Pancreas (tissue), 10 donors: ENCODE measurements around the gene YIPF6. TPM values are rescaled to one million over a fixed set of nuclear protein-coding genes. Genes with fewer than 3 reads are reported as not detected.
"Not testable (repeated sequence)": the region's sequence is repeated elsewhere in the genome, so short reads cannot be mapped to it uniquely, and the experiment has no call there.

Experiments
- ATAC-seq, 4 donors: fragments of 200-7000 bp; cut with Tn5 transposase; one replicate each; pipeline versions ENCODE4 v1.8.0 to v1.9.1; 2020; ENCODE audit warnings: mild to moderate bottlenecking in 4 of 4, moderate library complexity in 4 of 4
- DNase-seq, 6 donors: peaks; one replicate each; pipeline ENCODE4 v3.0.0-alpha.2; 2020
- FAIRE-seq: peaks from 2 replicates; lab custom pipeline; 2012; peaks lifted over from hg19 to GRCh38; lab: Jason Lieb, UNC
- H3K27ac ChIP-seq, 4 donors: fragments of 200-600 bp; sonication (generic); 1 replicate in 3 of 4; 2 replicates in 1 of 4; pipeline versions ENCODE4 v1.5.0 to v1.8.0; 2020
- H3K27me3 ChIP-seq, 4 donors: fragments of 200-600 bp; one replicate each; pipeline ENCODE4 v1.8.0; 2021
- H3K36me3 ChIP-seq, 3 donors: fragments of 200-600 bp; sonication (generic) in 1 of 3; one replicate each; pipeline versions ENCODE4 v1.5.0 to v1.8.0; 2020 to 2021
- H3K4me1 ChIP-seq, 3 donors: fragments of 200-600 bp; one replicate each; pipeline ENCODE4 v1.8.0; 2021
- H3K4me3 ChIP-seq, 4 donors: fragments of 200-600 bp; sonication (generic) in 2 of 4; one replicate each; pipeline versions ENCODE4 v1.5.0 to v1.8.0; 2020 to 2021
- H3K9me3 ChIP-seq, 4 donors: fragments of 200-600 bp; one replicate each; pipeline ENCODE4 v1.8.0; 2021
- CTCF ChIP-seq, 4 donors: fragments of 200-600 bp; sonication (generic) in 3 of 4; IDR thresholded peaks; one replicate each; pipeline versions ENCODE4 v1.5.0 to v1.8.0; 2021; ENCODE audit warnings: antibody characterized with exemption in 4 of 4
- WGBS, 2 donors: extraction: QIAGEN DNeasy Blood & Tissue Kit; methylation state at CpG; one replicate each; pipeline ENCODE4 v1.1.7; 2013; 5-methylcytosine and 5-hydroxymethylcytosine counted together
- intact Hi-C, 3 donors: fragments of 100-400 bp; cut with DNase I; formaldehyde crosslinking; loops; one replicate each; pipeline versions ENCODE4 v1.11.1 to v1.14.2; 2022
- polyA plus RNA-seq, 2 donors: library from polyadenylated mRNA; stranded (reverse); fragments of 200-250 nt; gene quantifications; one replicate each; pipeline ENCODE4 v1.2.3, GENCODE V29; 2013
- total RNA-seq, 6 donors: library from RNA; stranded (reverse); fragmentation: NEBNext Ultra II Directional in 4 of 6; extraction: Animal tissue kit (Norgen Biotek cat#: 25700) in 4 of 6; gene quantifications; one replicate each; pipeline versions ENCODE4 v1.2.1 to v1.2.4, GENCODE V29; 2021 to 2023
- donor health status: healthy with polysubstance abuse.
- donor health status: DM: no; HTN: no; CAD: no; lungs with moderate emphysema.
- donor health status: DM: no; HTN: no; CAD: no.
- donor health status: control.
- donor health status: control.
- donor health status: Bipolar disorder and iron deficiency.
- donor health status: DM: yes; HTN: yes; CAD: no.
- donor health status: DM: no; HTN: no; CAD: no.
- donor health status: DM: no; HTN: no; CAD: no.
- donor health status: DM: yes; HTN: yes; CAD: no.

YIPF6 gene
- total and polyA plus RNA-seq, 8 donors, result 4.6 to 27.5 (median 18.6) TPM

GRCh38 chrX:68464796-68465195 lies 34.1 kb upstream of the YIPF6 start:
- Histone ChIP-seq H3K27me3 (no peaks in the 10 kb centered on the region), H3K27ac (no peak overlapping the region), H3K4me1 (no peaks in the 10 kb centered on the region), H3K36me3 (no peaks in the 10 kb centered on the region), H3K4me3 (no peak overlapping the region), H3K9me3 (no peaks in the 10 kb centered on the region)
- TF ChIP-seq CTCF (IDR thresholded peaks at IDR 0.05), result no peak
- 70 to 73% methylated on average over 4 of the region's 4 CpGs for WGBS, 2 donors
- FAIRE-seq (no peak), ATAC-seq (no peak), DNase-seq (no peak)
- intact Hi-C loops, result loop anchor here in 1 of 3 donors (10.0 kb wide), 1 partner anchor 260 kb away; no protein-coding TSS in a partner anchor

GRCh38 chrX:68480969-68481368 lies 17.9 kb upstream of the YIPF6 start:
- Histone ChIP-seq H3K36me3 (no peaks in the 10 kb centered on the region), H3K27me3 (peaks cover 0 to 21% (median 0%) of the 10 kb centered on the region in 4 donors), H3K4me1 (no peaks in the 10 kb centered on the region), H3K9me3 (no peaks in the 10 kb centered on the region), H3K4me3 (no peak overlapping the region), H3K27ac (no peak overlapping the region)
- DNase-seq (no peak), ATAC-seq (no peak), FAIRE-seq (no peak)
- 77 to 94% methylated on average over 1 of the region's 1 CpG for whole genome bisulfite sequencing, 2 donors
- intact Hi-C loops, result no loop called here
- TF ChIP-seq CTCF (IDR thresholded peaks at IDR 0.05), result no peak

- 93 to 96% methylated on average over 2 to 3 of the region's 3 CpGs for WGBS, 2 donors
- DNase-seq, H3K27ac ChIP-seq, H3K27me3 ChIP-seq, H3K4me3 ChIP-seq, H3K9me3 ChIP-seq, H3K4me1 ChIP-seq, ATAC-seq, H3K36me3 ChIP-seq, intact Hi-C loops, FAIRE-seq: not testable (repeated sequence)
Observed at GRCh38 chrX:68486198-68486597, 12.7 kb upstream of the YIPF6 start.

GRCh38 chrX:68487254-68487653 lies 11.6 kb upstream of the YIPF6 start:
- H3K27me3 ChIP-seq, result peaks cover 0 to 4% (median under 1%) of the 10 kb centered on the region in 4 donors
- H3K4me3 ChIP-seq, result no peak overlapping the region
- FAIRE-seq (no peak), DNase-seq (no peak), ATAC-seq (no peak)
- WGBS, 2 donors, result 25 to 41% methylated on average over 4 of the region's 4 CpGs
- intact Hi-C loops, result no loop called here
- H3K9me3 ChIP-seq, result no peaks in the 10 kb centered on the region
- no peaks in the 10 kb centered on the region for H3K36me3 ChIP-seq
- H3K27ac ChIP-seq, result no peak overlapping the region
- no peaks in the 10 kb centered on the region for H3K4me1 ChIP-seq
- no peak for TF ChIP-seq CTCF (IDR thresholded peaks at IDR 0.05)

- FAIRE-seq, result no peak
Observed at GRCh38 chrX:68487924-68488323, 10.9 kb upstream of the YIPF6 start.

More at GRCh38 chrX:68487924-68488323, 10.9 kb upstream of the YIPF6 start:
- TF ChIP-seq CTCF (IDR thresholded peaks at IDR 0.05), result no peak
- Histone ChIP-seq H3K27ac (no peak overlapping the region), H3K9me3 (no peaks in the 10 kb centered on the region), H3K4me1 (no peaks in the 10 kb centered on the region), H3K4me3 (no peak overlapping the region), H3K27me3 (peaks cover 0 to 4% (median 1%) of the 10 kb centered on the region in 4 donors), H3K36me3 (no peaks in the 10 kb centered on the region)
- DNase-seq, result no peak
- WGBS, 2 donors, result 69 to 87% methylated on average over 1 of the region's 1 CpG
- intact Hi-C loops, result no loop called here
- ATAC-seq, result no peak
